ENCODE results near the gene FOXN3.
"Not testable (repeated sequence)": the region's sequence is repeated elsewhere in the genome, so short reads cannot be mapped to it uniquely, and the experiment has no call there.

Gene FOXN3

GRCh38 chr14:89296281-89296745 is 120.7 kb downstream of the FOXN3 start:
- DNase-seq, result no peak

DNA sequence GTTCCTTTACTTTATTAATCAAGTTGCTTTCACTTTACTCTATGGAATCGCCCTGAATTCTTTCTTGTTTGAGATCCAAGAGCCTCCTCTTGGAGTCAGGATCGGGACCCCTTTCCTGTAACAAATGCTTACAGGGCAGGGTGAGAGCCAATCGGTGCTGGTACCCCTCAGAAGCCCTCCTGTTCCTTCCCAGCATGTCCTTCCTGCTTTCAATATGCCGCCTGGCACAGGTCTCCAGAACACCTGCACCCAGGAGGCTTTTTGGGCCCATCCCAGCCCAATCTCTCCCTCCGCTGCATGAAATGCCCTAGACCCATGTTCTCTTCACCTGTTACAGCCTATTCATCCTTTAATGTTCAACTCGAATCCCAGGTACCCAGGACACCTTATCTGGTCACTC is 122.2 kb downstream of the FOXN3 start:
- DNase-seq, result no peak

GRCh38 chr14:89294469-89294868 is 122.6 kb downstream of the FOXN3 start:
- DNase-seq, result not testable (repeated sequence)

- DNase-seq, result no peak
Observed at GRCh38 chr14:89294060-89294459, 123.0 kb downstream of the FOXN3 start.

DNA sequence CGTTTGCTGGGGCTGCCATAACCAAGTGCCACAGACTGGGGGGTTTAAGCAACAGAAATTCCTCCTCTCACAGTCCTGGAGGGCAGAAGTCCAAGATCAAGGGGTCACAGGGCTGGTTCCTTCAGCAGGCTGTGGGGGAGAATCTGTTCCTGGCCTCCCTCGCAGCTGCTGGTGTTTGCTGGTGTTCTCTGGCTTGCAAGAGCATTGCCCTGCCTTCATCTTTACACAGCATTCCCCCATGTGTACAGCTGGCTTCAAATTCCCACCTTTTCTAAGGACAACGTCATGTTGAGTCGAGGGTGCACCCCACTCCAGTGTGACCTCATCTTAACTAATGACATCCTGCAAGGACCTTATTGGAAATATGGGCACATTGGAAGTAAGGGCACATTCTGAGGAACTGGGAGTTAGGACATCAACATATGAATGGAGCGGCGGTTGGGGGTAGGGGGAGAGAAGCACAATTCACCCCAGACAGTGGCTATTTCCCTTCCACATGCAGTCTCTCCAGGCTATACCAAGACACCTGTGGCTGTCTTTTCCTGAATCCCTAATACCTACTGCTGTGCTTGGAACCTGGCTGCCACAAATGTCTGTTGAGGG is 123.6 kb downstream of the FOXN3 start:
- no peak for DNase-seq

DNA sequence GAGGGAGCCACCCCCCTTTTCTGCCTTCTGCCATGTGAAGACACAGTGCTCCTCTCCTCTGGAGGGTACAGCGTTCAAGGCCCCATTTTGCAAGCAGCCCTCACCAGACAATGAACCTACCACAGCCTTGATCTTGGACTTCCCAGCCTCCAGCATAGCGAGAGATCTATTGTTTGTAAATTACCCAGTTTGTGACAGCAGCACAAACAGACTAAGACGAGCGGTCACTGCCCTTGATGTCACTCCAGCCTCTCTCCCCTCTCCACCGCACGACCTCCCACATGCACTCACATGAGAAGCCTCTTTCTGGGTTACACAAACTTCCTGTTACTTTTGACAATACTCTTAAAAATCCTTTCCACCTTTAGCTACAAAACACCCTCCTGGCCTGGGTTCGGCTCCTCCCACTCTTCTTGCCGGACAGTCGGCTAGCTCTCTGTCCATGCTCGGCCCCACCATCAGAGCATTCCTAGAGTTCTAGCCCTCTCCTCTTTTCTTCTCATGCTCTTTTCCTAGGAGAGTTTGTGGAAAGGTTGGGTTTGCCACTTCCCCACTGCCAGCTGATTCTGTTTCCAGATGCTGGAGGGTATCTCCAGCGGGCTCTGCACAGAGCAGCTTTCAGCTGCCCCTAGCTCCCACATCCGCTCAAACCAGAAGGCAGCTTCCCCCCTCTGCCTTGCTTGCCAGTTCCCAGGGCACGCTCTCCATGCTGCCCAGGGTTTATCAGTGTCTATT is 124.3 kb downstream of the FOXN3 start:
- no peak for DNase-seq

GRCh38 chr14:89291351-89291940 is 125.6 kb downstream of the FOXN3 start:
- no peak for DNase-seq

DNA sequence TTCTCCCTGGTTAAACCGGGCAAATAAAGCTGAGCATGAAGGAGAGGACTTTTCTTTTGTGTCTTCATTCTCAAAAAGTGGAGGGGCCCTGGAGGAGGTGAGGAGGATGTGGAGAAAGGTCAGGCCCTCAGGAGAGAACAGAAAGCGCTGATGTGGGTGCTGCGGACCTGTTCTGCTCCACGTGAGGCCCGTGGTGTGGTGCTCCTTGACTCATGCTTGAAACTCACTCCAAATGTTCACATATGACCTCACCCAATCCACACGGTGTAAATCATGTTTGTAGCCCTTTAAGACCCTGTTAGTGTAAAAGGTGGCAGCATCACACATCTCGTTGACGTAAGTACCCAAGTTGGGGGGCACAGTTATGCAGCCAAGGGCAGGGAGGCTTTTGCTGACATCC is 126.2 kb downstream of the FOXN3 start:
- DNase-seq, result no peak

DNA sequence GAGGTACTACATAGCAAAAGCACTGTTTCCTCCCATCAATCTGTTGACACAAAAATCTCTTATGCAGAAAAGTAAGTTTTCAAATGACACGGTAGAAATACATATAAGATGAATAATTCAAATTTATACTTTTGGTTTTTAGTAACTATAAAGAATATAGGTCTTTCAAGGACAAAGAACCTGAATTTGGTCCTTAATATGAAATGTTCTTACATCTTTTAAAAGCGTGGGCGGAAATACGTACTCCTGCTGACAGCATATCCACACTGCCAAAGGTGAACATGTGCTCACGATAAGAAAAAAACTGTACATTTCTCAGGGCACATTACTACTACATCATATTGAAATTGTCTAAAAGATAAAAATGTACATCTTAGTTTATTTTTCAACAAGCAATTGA is 127.6 kb downstream of the FOXN3 start:
- no peak for DNase-seq

DNA sequence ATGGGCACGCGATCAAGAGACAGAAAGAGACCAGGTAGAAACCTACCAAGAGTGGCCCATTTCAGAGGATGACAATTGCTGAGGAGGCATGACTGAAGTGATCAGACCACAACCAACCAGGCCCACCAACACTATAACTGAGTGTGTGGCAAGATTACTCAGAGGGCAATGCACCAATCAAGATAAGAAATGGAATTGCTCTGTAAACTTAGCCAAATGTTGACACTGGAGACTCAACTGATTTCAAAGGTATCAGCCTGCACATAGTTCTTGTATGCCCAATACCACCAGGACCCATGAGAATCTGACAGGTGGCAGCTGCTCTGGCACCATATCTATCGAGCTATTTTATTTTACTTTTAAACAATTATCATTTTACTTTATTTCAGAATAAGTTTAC is 128.9 kb downstream of the FOXN3 start:
- DNase-seq, result no peak

DNA sequence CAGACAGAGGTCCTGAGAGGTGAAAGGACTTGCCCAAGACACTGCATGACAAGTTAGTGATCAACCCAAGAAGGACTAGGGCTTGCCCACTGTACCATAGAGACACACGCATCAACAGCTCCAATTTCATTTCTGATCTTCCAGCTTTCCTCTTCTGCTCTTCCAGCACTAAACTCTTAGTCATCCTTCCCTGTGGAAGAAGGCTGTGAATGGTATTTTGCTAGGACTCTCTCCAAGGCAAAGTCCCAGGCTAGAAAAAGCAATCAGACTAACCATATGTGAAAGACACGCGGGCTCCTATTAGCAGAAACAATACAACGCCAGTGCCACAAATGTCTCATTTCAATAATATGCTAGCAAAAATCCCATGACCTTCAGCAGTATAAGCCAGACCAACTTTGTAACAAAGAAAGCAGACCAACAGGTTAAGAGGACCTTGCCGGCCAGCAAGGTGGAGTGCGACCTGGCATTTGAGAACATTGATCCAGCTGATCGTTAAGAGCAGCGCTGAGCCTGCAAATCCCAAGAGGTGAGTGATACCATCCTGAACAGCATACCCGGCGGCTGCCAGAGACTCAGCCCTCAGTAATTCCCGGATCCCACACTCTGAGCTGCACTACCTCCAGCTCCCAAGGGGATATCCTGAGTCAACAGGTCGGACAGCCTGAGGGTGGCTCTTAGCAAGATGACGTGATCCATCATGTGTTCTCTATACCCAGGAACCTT is 132.5 kb downstream of the FOXN3 start:
- no peak for DNase-seq

DNA sequence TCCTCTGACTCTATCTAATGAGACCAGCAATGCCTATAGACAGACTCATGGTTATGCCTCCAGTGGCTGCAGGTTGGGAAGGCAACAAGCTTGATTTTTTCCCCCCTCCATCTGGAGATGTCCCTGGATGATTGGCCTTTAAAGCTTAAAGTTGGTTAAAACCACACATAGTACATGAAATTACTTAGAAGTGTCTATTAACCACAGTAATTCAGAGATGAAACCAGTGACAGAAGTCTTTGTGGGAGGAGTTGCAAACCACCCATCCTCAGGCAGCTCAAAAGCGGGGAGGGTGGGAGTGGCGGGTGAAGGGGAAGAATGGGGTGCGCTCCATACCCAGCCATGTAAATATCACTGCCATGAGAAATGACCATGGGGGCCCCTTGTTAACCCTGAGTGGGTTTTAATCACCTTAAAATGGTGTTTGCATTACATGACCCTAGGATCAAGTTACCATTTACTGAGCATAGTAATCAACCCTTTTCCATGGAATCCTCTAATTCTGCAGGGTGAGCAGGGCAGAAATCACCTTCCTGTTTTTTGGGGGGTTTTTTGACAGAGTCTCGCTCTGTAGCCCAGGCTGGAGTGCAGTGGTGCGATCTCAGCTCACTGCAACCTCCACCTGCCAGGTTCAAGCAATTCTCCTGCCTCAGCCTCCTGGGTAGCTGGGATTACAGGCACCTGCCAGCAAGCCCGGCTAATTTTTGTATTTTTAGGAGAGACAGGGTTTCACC is 133.5 kb downstream of the FOXN3 start:
- DNase-seq, result no peak

DNA sequence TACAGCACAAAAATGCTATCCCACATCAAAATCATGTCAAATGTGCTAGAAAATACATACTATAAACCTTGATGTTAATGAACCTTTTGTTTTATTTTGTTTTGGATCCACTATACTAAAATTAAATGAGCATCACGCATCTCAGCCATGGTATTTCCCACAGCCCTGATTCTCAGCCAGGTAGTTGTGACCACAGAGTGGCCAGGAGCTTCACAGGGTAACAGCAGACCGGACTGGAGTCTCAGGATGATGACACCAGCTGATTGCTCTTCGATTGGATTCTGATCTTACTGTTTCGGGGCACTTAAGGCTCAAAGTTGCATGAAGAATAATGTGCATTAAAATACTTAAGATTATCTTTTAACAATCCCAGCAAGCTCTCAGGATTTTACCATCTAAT is 134.8 kb downstream of the FOXN3 start:
- no peak for DNase-seq

GRCh38 chr14:89280600-89280999 is 136.4 kb downstream of the FOXN3 start:
- DNase-seq, result no peak

DNA sequence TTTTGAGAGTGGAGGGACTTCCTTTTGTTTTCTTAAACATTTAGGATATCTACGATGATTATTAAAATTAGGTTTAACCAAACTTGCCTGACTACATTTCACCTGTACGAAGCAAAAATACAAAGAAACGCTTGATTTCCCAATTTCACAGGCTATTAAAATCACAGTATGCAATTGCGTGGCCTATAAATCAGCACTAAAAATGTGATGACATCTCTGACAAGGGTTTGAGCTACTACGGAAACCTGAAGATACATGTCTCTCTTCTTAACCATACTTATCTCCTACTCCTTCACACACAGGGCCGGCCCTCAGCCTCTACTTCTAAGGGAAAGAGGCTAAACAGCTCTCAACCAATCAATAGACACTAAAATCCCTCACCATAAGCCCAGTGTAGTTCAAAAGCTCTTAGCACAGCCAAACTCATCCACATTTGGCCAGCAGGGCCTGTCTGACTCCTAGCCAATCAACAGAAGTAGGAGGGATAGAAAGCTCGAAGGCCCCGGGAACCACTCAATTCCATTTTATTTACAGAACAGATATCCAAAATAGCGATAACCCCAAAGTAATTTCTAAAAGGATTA is 137.3 kb downstream of the FOXN3 start:
- no peak for DNase-seq

DNA sequence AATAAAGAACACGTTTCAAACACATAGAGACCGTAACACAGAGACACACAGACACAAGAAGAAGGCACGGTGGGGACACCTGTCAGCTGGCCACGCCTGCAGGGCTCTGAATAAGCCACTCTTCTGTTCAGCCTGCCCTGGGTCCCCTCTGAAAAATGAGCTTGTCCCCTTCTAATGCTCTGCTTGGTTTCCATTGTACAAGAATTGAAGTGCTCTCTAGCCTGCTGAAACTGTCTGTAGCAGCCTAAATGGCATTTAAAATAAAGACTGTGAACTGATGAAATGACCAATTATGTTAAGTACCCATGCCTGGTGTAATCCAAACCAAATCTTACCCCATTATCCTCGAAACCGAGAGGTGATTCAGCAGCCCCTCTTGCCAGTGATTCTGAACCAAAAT is 139.8 kb downstream of the FOXN3 start:
- DNase-seq, result no peak

DNA sequence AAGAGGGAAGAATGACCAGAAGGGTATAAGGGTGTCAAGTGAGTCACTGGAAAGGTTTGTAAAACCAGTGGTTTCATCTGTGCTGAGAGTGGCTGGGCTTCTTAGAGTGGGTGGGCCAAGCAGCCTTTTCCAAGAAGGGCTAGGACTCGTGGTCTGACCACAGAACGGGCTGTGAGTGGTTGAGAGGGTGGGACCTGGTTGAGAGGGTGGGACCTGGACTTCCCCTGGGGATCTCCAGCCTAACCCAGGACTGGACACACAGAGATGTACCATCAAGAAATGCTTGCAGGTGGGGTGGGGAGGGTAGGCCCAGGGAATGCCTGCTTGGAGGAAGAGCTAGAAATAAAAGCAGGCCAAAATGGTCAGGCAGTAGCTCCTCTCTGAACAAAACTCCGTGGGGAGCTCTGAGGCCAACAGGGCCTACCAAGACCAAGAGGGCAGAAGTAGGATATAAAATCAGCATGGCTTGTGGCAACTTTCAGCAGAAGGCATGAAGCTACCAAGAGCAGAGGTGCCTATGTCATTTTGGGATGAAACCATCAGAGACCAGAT is 140.5 kb downstream of the FOXN3 start:
- no peak for DNase-seq

DNA sequence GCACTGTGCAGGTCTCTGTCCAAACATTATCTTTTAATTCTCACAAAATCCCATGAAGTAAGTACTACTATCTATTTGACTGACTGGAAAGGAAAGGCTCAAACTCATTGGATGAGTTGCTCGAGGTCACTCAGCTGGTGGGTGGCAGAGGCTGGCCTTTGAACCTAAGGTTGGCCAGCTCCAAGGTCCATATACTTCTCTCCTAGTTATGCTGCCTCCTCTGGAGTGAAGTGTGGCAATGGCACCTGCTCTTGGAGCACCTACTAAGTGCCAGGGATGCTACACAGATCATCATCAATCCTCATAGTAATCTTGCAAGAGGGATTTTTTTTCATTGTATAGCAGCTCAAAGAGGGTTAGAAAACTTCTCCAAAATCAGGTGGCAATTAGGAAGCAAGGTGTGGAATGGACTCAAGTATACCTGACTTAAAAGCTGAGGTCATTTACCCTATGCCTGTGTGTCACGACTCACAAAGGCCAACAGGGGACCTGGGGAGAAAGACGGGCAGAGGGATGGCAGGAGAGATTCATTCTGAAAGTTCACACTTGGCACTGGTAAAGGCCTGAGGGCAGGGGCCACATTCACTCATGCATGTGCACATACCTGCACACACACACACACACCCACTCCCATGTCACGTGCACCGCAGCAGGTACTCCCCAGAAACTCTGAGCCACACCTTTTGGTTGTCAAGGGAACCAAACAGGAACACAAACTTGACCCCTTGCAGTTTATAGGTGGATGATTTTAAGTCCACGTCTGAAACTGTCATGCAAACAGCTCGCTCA is 146.4 kb downstream of the FOXN3 start:
- DNase-seq, result no peak

- no peak for DNase-seq
Observed at GRCh38 chr14:89269404-89269803, 147.6 kb downstream of the FOXN3 start.

DNA sequence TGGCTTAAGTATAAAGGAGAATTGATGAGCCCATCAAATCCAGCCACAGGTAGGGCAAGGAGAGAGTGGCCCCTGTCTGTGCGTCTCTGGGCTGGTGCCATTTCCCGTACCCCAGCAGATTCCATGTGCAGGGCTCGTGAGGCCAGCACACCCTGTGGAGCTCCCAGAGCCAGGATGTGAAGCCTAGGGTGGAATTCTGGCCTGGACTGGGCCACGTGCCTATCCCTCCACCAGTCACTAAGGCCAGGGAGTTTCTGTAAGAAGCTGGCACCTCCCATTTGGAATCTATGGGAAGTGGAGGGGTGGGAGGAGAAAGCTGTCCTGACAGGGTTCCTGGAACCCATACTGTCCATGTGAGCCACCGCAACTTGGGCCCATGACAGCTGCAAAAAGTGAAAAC is 148.5 kb downstream of the FOXN3 start:
- no peak for DNase-seq

GRCh38 chr14:89267656-89268055 is 149.4 kb downstream of the FOXN3 start:
- no peak for DNase-seq
